Measurements from ENCODE around the gene FANK1.

Gene FANK1

GRCh38 chr10:125989791-125990190 is 93.4 kb downstream of the FANK1 start:
- DNase-seq (ENCODE audit: extremely low spot score) = no peak
- POLR2A ChIA-PET = no interaction called here
- CTCF ChIA-PET = no interaction called here
- TF ChIP-seq FOXM1 (IDR thresholded peaks at IDR 0.05; ENCODE audit: borderline replicate concordance) (no peak), BHLHE40 (IDR thresholded peaks at IDR 0.05; ENCODE audit: borderline replicate concordance) (no peak)

- CTCF ChIA-PET = no interaction called here
- POLR2A ChIA-PET = no interaction called here
- no peak for TF ChIP-seq NFRKB (IDR thresholded peaks at IDR 0.05)
- TF ChIP-seq ARNT (IDR thresholded peaks at IDR 0.05) = no peak
- TF ChIP-seq FOXA1 (IDR thresholded peaks at IDR 0.05) = no peak
- TF ChIP-seq TARDBP (IDR thresholded peaks at IDR 0.05) = no peak
- TF ChIP-seq PKNOX1 (IDR thresholded peaks at IDR 0.05) = no peak
- TF ChIP-seq FOXM1 (IDR thresholded peaks at IDR 0.05; ENCODE audit: borderline replicate concordance) = no peak
- no peak for TF ChIP-seq ZNF384 (IDR thresholded peaks at IDR 0.05)
- TF ChIP-seq SP1 (IDR thresholded peaks at IDR 0.05) = no peak
- TF ChIP-seq LEF1 (IDR thresholded peaks at IDR 0.05; ENCODE audit: borderline replicate concordance) = no peak
- no peak for TF ChIP-seq L3MBTL2 (conservative IDR thresholded peaks at IDR 0.05)
- TF ChIP-seq HDGF (IDR thresholded peaks at IDR 0.05; ENCODE audit: borderline replicate concordance) = no peak
- TF ChIP-seq CTBP1 (IDR thresholded peaks at IDR 0.05; ENCODE audit: borderline replicate concordance) = no peak
- no peak for TF ChIP-seq SUZ12 (IDR thresholded peaks at IDR 0.05)
- no peak for TF ChIP-seq BHLHE40 (IDR thresholded peaks at IDR 0.05; ENCODE audit: borderline replicate concordance)
- no peak for TF ChIP-seq FOXK2 (IDR thresholded peaks at IDR 0.05)
- no peak for TF ChIP-seq ELF4 (IDR thresholded peaks at IDR 0.05)
- no peak for DNase-seq (ENCODE audit: extremely low spot score)
These were observed 94.6 kb downstream of the FANK1 start for GRCh38 chr10:125990974-125991373.

- no peak for DNase-seq (ENCODE audit: extremely low spot score)
- POLR2A ChIA-PET = no interaction called here
- CTCF ChIA-PET = no interaction called here
- TF ChIP-seq FOXA1 (IDR thresholded peaks at IDR 0.05) (no peak), TARDBP (IDR thresholded peaks at IDR 0.05) (no peak), ELF4 (IDR thresholded peaks at IDR 0.05) (no peak), HDGF (IDR thresholded peaks at IDR 0.05; ENCODE audit: borderline replicate concordance) (no peak), PKNOX1 (IDR thresholded peaks at IDR 0.05) (no peak), FOXM1 (IDR thresholded peaks at IDR 0.05; ENCODE audit: borderline replicate concordance) (no peak), ZNF384 (IDR thresholded peaks at IDR 0.05) (no peak), NFRKB (IDR thresholded peaks at IDR 0.05) (no peak), SUZ12 (IDR thresholded peaks at IDR 0.05) (no peak), CTBP1 (IDR thresholded peaks at IDR 0.05; ENCODE audit: borderline replicate concordance) (no peak), SP1 (IDR thresholded peaks at IDR 0.05) (no peak), L3MBTL2 (conservative IDR thresholded peaks at IDR 0.05) (no peak), ARNT (IDR thresholded peaks at IDR 0.05) (no peak), BHLHE40 (IDR thresholded peaks at IDR 0.05; ENCODE audit: borderline replicate concordance) (no peak), LEF1 (IDR thresholded peaks at IDR 0.05; ENCODE audit: borderline replicate concordance) (no peak), FOXK2 (IDR thresholded peaks at IDR 0.05) (no peak)
These were observed 95.0 kb downstream of the FANK1 start for GRCh38 chr10:125991392-125991791.

- no peak for DNase-seq (ENCODE audit: extremely low spot score)
- CTCF ChIA-PET = interaction anchor here (1.1 kb wide), 1 partner anchor 58 kb away, joined by 3 read pairs; no protein-coding TSS in a partner anchor
- POLR2A ChIA-PET = no interaction called here
- TF ChIP-seq BHLHE40 (IDR thresholded peaks at IDR 0.05; ENCODE audit: borderline replicate concordance) = no peak
- no peak for TF ChIP-seq NFRKB (IDR thresholded peaks at IDR 0.05)
- no peak for TF ChIP-seq TARDBP (IDR thresholded peaks at IDR 0.05)
- TF ChIP-seq FOXK2 (IDR thresholded peaks at IDR 0.05) = no peak
- TF ChIP-seq L3MBTL2 (conservative IDR thresholded peaks at IDR 0.05) = no peak
- no peak for TF ChIP-seq CTBP1 (IDR thresholded peaks at IDR 0.05; ENCODE audit: borderline replicate concordance)
- no peak for TF ChIP-seq ELF4 (IDR thresholded peaks at IDR 0.05)
- TF ChIP-seq PKNOX1 (IDR thresholded peaks at IDR 0.05) = no peak
- TF ChIP-seq HDGF (IDR thresholded peaks at IDR 0.05; ENCODE audit: borderline replicate concordance) = no peak
- TF ChIP-seq LEF1 (IDR thresholded peaks at IDR 0.05; ENCODE audit: borderline replicate concordance) = no peak
- TF ChIP-seq ZNF384 (IDR thresholded peaks at IDR 0.05) = no peak
- TF ChIP-seq FOXM1 (IDR thresholded peaks at IDR 0.05; ENCODE audit: borderline replicate concordance) = no peak
- TF ChIP-seq FOXA1 (IDR thresholded peaks at IDR 0.05) = no peak
- no peak for TF ChIP-seq SP1 (IDR thresholded peaks at IDR 0.05)
These were observed 95.9 kb downstream of the FANK1 start for GRCh38 chr10:125992254-125992653.

GRCh38 chr10:125994601-125995000 is 98.2 kb downstream of the FANK1 start:
- ChIA-PET POLR2A (no interaction called here), CTCF (interaction anchor here (0.6 kb wide), 1 partner anchor 60 kb away, joined by 7 read pairs; no protein-coding TSS in a partner anchor)
- no peak for DNase-seq (ENCODE audit: extremely low spot score)
- no peak for TF ChIP-seq NFRKB (IDR thresholded peaks at IDR 0.05)
- TF ChIP-seq BHLHE40 (IDR thresholded peaks at IDR 0.05; ENCODE audit: borderline replicate concordance) = no peak
- TF ChIP-seq LEF1 (IDR thresholded peaks at IDR 0.05; ENCODE audit: borderline replicate concordance) = no peak
- TF ChIP-seq FOXK2 (IDR thresholded peaks at IDR 0.05) = no peak
- TF ChIP-seq FOXA1 (IDR thresholded peaks at IDR 0.05) = no peak
- no peak for TF ChIP-seq CTBP1 (IDR thresholded peaks at IDR 0.05; ENCODE audit: borderline replicate concordance)

GRCh38 chr10:125995726-125996304 is 99.5 kb downstream of the FANK1 start:
- POLR2A ChIA-PET = no interaction called here
- DNase-seq (ENCODE audit: extremely low spot score) = no peak
- CTCF ChIA-PET = interaction anchor here (0.6 kb wide), 2 partner anchors 20 to 284 kb away, joined by 3 to 15 read pairs; no protein-coding TSS in a partner anchor
- no peak for TF ChIP-seq FOXA1 (IDR thresholded peaks at IDR 0.05)
- no peak for TF ChIP-seq ARNT (IDR thresholded peaks at IDR 0.05)
- TF ChIP-seq LEF1 (IDR thresholded peaks at IDR 0.05; ENCODE audit: borderline replicate concordance) = no peak
- no peak for TF ChIP-seq FOXK2 (IDR thresholded peaks at IDR 0.05)
- TF ChIP-seq ELF4 (IDR thresholded peaks at IDR 0.05) = no peak
- TF ChIP-seq NFRKB (IDR thresholded peaks at IDR 0.05) = no peak
- no peak for TF ChIP-seq ZNF384 (IDR thresholded peaks at IDR 0.05)
- TF ChIP-seq CTBP1 (IDR thresholded peaks at IDR 0.05; ENCODE audit: borderline replicate concordance) = no peak
